Measurements from ENCODE around the gene TMEM72.

Gene TMEM72

DNA sequence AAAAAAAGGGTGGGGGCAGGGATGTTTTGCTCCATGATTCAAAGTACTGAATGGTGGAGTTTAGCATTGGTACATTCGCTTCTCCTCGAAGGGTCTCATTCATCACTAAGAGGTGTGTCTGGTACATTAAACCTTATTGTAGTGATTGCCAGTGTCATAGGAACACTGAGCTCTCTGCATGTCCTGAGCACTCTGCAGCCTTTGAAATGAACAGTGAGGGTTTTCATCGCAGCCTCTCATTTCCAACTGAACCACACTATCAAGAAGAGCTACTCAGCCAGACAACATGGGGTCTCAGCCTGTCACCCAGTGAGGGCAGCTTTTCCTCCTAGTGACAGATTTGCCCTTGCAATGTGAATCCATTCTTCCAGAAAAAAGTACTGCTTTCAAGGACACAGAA is 75.0 kb downstream of the TMEM72 start:
- no peak overlapping the region for H3K27ac ChIP-seq
- no peak for DNase-seq (ENCODE audit: low read depth, low spot score)

All from epithelial cell of prostate (primary cell).